NCI-H128 (cell line): ENCODE measurements around the gene KCNIP1.

Experiments used
- DNase-seq: peaks from one replicate; lab custom pipeline; 2025; ENCODE audit not compliant: unreplicated experiment; lab: John Stamatoyannopoulos, UW

The KCNIP1 gene

DNA sequence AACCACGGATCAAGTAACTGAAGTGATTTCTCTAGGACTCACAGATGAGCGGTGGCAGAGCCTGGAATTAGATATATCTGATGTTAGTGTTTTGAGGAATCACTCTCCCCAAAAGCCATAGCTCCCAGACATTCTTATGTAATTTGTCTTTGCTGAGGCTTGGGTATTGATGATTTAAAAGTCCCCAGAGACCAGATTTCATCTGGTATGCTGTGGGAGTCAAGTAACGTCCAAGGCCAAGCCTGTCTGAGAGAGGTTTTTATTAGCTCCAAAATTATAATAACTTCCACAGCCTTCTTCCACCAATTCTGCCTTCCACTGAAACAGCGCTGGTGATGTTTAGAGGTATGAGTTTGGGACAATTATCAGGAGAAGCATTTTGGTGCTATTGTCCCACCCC is 21.3 kb upstream of the KCNIP1 start:
- DNase-seq, result no peak

DNA sequence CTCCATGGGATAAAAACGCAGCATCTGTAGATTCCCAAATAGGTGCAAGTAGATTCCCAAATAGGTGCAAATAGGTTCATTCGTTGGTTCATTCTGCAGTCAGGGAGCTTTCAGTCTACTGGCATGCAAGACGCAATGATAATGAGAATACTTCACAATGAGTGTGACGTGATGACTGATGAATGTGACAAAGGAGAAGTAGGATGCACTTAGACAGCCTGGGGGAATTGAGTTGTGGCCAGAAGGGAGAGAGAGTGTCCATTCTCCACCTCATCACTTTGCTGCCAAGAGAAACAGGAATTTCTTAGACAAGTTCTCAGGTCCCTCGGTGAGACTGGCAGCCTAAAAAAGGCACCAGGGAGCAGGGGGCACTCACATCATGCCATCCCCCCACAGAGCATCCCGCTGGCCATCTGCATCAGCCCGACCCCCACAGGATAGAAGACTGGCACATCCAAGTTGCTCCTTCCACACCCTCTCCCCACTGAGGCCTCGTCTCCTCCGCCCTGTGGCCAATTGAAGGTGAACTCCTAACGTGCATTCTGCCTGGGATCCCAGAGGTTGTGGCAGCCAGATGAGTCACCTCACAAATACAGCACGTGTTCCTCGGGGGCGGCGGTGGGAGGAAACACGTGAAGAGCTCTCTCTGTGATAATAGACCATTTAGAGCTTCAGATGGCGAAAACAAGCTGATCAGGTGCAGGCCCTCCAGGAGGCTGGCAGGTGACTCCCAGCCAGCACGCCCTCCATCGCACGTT is 19.9 kb upstream of the KCNIP1 start:
- DNase-seq, result no peak

DNA sequence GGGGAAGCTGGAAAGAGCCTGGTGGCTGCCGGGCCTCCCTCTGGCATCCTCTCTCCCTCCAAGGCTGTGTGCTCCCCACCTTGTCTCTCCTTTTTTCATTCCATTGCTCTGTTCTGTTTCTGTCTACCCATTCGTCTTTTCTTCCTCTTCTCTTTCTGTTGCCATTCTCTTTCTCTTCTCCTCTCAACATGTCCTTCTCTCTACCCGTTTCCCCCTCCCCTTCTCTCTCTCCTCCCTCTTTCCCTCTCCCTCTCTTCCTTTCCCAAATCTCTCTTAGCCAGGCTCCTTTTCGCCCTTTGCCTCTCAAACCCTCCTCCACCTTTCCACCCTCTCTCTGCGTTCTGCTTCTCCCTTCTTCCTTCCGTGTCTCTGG is 19.4 kb upstream of the KCNIP1 start:
- DNase-seq, result no peak

DNA sequence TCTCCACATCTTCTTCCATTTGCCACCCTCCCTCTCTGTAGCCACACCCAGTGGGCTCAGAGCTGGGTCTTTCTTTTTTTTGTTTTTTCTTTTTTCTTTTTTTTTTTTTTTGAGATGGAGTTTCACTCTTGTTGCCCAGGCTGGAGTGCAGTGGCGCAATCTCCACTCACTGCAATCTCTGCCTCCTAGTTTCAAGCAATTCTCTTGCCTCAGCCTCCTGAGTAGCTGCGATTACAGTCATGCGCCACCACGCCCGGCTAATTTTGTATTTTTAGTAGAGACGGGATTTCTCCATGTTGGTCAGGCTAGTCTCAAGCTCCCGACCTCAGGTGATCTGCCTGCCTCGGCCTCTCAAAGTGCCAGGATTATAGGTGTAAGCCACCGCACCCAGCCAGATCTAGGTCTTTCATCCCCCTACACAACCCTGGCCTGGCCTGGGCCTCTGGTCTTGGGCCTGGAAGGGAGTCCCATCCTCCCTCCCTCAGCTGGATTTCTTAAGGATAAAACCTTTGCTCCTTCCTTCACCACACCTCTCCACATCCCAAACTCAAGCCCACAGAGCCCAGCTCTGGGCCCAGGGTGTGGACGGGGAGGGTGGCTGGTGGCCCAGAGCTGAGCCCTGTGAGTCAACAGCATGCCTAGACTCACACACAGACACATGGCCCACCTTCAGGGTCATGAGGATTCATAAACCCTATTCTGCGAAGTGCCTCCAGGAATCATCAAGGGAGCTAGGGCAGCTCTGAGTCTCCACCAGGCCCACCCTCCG is 18.8 kb upstream of the KCNIP1 start:
- DNase-seq, result no peak

DNA sequence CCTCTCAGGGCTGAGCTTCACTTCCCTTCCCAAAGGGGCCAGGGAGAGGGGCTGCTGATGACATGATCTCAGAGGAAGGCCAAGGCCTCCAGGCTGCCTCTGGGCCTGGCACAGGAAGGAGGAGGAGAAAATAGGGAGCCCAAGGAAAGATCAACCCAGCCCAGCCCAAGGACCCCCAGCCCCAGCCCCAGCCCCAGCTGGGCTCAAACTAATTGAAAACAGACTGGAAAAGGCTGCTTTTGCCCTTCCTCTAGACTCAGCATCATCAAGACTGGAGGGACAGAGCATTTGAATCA is 18.3 kb upstream of the KCNIP1 start:
- no peak for DNase-seq

DNA sequence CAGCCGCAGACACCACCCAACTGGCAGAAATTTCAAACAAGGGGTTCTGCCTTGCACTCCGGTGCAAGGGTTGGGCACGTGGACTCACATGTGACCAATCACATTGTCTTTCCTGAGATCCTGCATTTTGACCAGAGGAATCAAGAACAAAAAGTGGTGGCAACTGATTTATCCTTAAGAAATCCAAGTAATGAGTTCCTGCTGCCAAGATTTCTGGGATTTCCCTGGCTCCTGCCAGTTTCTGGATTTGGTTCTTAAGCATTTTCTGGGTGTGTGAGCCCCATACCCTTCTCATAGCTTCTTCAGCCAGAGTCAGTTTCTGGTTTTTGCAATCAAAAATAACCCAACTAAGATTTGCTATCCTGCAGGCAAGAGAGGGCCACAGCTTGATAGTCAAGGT is 17.4 kb upstream of the KCNIP1 start:
- no peak for DNase-seq

DNA sequence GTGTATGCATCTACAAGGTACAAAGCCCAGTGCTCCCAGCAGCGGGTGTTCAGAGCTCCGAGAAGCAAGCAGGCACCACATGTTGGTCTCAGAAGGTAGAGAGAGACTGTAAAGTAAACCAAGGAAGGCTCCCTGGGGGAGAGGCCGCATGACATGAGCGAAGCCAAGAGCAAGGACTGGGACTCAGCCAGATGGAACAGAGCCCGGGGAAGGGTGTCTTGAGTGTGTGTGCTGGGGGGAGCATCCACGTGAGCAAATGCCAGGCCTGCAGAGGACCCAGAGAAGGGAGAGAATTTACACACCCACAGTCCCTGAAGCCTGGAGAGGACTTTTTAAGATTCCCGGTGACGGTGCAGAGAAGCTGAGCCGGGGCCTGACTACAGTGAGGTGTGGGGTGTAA is 15.2 kb upstream of the KCNIP1 start:
- DNase-seq, result no peak

DNA sequence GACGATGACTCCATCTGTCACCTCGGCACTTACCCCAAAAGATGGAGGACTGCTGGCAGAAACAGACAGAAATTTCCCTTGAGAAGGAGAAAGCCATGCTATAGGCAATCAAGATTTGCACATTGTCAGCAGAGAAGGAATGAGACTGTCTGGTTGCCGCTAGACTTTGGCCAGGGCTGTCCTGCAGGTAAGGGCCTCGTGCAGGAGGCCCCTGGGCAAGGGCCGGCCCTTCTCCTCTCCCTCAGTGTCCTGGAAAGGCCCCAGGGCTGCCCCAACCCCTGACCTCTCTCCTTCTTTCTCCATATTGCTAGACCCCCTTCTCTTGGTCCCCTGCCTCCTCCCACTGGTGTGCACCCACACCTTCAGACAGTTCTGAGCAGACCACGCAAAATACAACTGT is 14.6 kb upstream of the KCNIP1 start:
- DNase-seq, result no peak

DNA sequence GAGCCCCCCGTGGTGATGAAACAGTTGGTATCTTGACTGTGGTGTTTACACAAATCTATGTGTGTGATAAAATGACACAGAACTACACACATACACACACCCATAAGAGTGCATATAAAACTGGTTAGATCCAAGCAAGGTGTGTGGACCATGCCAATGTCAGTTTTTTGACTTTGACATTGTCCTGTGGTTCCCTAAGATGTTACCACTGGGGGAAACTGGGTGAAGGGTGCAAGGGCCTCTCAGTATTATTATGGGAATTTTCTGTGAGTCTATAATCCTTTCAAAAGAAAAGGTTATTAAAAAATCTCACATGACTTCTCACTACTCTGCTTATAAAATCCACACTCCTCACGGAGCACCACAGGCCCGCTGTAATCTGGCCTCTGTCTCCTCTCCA is 13.4 kb upstream of the KCNIP1 start:
- DNase-seq, result no peak

DNA sequence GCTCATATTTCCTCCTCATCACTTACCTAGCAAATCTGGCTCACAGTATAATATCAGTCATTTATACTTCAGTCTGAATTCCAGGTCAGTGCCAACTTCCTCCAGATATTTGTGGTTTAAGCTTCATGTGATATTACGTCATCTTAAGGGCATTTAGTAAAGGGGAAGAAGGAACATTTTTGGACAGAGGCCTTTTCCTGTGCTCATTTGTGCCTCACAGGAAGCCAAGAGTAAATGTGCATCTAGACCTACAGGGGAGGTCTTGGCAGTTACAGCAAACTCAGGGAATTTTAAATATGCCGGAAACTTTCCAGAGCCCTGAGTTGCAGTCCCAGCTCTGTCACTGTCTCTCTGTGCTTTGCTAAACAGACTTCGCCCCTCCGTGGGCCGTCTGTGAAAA is 12.3 kb upstream of the KCNIP1 start:
- no peak for DNase-seq

DNA sequence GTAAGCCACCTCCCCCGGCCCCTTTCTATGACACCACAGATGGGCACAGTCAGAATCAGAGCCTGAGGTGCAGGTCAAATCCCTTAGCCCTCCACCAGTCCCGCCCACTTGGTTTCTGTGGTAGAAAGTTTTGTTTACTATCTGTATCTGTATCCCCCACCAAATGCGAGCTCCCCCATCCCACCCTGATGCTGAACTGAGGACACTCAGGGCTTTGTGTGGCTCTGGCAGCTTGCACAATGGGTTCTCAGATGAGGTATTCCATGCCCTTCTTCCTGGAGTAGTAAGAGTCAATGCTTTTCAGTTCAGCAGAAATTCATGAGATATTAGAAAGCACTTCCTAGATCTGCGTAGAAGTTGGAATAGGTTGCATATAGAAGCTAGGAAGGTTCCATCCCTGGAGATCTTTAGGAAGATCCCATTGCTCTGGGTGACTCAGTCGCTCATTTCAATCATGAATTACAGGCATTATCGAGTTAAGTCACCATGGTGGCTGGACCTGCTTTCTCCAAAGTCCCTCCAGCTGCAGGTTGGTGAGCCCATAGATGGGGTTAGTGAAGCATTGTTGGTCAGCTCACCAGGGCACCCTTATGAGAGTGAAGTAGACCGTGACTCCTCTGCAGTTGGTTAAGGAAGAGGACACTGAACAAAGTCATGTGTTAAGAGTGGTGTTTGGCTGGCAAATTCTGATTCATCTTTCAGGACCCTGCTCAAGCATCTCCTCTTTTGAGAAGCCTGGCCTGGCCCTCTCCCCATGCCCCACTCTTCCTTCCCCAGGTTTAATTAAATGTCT is 10.6 kb upstream of the KCNIP1 start:
- no peak for DNase-seq

DNA sequence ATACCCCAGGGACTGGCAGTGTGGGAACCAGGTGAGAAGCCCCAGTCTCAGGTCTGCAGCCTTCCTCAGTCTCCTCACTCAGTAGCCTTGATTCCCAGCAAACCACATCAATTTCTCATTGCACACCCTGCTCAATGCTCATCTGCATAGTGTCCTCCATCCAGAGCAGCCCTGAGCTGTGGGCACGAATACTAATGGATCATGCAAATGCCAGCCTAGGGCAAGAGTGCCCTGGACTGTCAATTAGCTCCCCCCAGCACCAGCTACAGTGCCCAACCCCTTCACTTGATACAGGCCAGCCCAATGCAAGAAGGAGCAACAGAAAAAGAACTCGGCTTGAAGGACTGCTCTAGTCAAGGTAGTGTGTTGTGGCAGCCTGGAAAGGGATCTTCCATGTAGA is 9.8 kb upstream of the KCNIP1 start:
- no peak for DNase-seq

DNA sequence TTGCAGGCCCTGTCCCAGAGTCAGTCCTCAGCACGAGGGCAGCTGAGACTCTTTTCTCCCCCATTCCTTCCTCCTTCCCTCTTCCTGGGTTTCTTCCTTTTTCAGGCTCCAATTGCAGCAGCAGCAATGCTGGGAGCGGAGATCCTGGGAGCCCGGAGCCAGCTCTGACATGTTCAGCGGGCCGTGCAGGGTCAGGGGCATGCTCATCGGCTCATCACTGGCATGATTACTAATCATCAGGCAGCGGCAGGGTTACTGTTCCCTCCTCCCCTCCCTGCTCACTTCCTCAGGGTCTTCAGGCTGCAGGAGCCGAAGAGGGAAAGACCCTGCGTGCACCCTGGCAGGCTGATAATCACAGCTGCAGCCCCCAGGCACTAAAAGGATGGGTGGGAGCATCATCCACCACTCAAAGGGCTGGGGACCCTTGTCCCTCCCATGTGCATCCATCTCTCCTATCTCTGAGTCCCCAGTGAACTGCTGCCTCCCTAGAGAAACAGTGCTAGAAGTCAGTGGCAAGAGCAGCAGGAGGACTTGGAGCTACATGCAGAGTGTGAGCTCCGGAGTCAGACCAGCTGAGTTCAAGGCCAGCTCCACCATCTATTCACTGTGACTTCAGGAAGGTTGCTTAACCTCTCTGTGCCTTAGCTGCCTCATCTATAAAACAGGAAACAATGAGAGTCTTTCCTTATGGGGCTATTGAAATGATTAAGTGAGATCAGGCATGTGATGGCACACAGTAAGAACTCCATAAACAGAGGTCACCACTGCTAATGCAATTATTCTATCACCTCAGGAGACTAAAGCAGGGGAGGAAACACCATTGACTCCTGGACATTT is 7.8 kb upstream of the KCNIP1 start:
- DNase-seq, result no peak

DNA sequence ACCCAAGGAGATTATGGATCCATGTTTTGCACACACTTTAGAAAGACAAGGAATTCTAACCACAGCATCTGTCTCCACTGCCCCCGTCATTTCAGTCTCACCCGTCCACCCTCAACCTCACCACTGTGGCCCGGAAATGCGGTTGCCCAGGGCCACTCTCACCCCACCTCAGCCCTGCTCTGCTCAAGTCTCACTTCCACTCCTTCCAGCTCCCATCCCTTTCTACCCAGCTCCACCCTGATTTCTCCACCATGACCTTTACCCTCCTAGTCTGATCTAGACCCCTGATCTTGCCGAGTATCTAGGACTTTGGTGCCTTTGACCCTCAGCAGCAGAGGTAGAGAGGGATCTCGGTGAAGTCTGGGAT is 7.2 kb upstream of the KCNIP1 start:
- no peak for DNase-seq

DNA sequence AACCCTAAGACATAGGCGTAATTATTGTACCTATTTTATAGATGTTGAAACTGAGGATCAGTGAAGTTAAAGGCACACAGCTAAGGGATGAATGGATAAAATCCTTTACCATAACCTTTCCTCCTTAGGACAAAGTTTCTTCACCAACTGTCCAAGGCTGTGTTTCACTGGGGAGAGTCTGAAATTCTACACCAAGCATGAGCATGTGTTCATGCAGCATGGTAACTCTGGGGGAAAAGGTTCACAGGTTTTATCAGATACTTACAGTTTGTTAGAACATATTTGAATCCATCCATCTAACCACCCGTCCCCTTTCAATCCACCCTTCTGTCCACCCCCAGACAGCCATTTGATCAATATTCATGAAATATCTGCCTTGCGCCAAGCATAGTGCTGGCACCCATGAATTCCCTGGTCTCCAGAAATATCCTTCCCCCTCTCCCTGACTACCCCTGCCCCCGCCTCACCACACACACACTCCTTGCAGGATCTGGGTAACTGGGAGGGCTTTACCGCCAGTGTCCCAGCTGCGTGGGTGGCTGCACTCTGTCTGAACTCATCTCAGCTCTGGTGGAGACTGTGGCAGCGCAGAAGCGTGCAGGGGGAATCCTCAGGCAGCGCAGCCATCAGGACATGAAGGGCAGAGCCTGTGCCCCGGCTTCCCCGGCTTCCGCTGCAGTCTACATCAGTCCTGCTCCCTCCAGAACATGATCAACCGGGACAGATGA is 6.3 kb upstream of the KCNIP1 start:
- no peak for DNase-seq

DNA sequence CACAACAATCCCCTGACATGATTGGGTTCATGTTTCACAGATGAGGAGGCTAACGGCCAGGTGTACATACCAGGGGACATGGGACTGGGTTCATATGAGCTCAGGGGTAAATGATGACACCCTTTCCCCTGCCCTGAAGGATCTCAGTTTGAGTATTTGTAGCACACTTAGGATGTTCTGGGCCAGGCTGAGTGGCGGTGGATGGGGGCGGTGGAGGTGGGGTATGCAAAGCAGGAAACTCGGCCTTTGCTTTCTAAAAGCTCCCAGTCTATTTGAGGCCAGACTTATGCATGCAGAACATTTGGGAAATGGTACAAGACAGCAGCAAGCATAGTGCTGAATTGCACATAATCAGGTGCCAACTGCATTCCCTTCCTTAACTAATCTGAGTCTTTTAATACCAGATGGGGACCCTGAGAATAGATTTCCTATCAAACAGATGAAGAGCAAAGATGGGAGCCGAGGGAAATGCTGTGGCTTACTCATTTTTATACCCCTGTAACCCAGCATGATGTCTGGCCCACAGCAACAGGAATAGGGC is 4.9 kb upstream of the KCNIP1 start:
- DNase-seq, result no peak

DNA sequence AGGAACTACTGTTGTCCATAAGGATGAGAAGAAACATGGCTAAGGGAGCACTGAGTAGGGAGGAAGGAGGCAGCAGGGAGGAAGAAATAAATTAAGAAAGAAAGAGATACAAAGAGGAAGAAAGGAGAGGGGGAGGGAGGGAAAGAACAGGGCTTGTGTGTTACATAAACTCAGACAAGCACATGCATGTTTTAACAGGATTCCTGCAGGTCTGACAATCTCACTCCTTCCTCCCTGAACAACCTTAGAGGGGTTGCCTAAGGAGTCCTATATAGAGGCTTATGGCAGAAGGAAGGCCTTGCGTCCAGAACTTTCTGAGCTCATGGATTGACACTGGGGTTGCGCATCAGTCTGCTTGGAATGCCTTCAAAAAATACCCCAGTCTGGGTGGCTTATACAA is 4.2 kb upstream of the KCNIP1 start:
- no peak for DNase-seq

DNA sequence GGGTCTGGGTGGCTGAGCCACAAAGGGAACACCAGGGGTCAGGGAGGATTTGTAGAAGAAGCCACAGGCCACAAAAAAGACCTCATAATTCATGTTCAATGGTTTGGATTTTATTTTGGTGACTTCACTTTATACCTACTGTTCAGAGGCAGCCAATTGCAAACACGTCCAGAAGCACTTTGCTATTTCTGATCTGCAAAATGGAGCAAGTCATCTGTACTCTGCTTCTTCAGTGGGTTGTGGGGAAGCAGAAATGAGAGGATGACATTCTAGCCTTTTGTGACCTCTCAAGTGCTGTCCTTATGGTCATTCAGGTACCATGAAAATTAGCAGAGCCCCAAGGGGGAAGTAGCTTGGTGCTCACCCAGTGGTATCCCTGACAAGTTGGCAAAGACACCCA is 2.5 kb upstream of the KCNIP1 start:
- DNase-seq, result no peak

DNA sequence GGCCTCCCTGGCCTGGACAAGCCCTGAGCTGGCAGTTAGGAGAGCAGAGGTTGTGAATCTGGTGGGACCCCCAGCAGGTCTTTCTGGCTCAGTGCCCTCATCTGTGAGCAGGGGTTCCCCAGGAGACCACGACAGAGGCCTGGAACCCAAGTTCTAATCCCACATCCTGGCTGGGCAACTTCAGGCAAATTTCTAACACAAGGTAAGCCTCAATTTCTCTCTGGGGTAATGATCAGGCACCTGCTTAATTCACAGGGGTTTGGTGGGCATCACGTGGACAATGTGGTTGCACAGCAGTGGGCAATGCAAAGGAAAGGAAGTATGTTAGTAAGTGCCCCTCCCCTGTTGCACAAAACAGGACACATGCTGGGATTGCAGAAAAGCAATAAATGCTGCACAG is 1.9 kb upstream of the KCNIP1 start:
- DNase-seq, result no peak

DNA sequence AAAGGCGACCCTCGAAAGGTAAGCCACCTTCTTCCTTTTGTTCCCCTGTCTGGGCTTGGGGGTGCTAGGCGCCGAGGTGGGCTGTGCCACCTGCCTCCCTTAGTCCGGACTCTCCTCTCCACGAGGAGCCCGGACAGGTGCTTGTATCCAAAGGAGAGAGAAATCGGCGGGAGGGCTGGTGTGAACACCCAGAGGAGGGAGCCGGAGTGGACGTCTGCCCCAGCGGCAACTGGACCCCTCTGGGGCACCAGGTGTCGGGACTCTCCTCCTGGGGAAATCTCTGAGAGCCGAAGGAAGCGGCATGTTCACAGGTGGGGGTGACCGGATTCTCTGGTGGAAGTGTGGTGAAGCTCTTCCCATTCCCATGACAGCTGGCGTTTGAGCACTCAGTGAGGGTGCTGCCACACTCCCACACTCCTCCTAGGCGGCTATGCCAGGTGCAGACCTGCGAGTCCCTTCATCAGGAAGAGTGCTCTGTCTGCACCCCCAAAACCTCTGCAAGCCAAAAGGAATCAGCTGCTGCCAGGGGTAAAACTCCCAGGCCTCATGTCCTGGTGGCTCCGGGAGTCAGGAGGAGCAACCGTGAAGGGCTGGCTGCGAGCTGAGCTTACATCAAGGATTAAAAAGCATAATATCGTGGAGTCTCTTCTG is 921 bp downstream of the KCNIP1 start:
- no peak for DNase-seq
